ENCODE data around the gene DDX31. TPM values are rescaled to one million over a fixed set of nuclear protein-coding genes. Genes with fewer than 3 reads are reported as not detected.
A peak's percentile ranks its signal among the peaks of the same experiment; 100 is the strongest.

Gene DDX31
- total RNA-seq, 1 donor from 2014 or later, result 4.4 TPM

DNA sequence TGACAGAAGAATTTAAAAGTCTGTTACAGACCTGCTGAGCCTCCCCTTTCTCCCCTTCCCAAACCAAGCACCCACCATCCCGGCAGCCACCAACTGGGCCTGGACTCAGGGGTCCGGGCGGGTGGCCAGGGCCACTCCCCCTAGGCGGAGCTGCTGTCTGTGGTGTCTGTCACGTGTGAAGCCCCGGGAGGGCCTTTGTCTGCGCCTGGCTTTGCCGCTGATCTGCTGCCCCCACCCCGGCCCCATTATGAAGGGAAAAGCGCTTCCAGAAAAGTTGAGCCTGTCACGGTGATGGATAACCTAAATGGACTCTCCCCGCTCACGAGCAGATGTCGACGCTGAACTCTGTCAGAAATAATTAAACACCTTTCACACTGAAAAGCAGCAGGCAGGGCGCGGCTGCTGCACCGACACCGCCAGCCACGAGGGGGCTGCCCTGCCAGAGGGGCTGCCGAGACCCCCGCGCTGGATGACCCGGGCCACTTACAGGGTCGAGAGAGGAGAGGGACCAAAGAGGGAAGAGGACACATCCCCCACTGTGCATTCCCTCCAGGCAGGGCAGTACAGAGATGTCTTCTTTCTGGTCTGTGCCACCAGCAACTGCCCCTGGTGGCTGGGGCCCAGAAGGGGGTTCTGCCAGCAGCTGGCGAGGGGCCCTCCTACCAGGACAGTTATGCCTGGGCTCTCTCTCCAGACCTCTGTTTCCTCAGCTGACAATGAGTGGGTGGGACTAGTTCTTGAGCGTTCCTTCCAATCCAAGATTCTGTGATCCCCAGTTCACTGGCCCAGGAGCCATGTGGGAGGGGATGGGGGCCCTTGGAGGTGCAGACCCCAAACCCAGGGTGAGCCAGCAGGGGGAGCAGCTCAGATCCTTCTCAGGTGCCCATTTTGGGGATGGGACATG lies 123.4 kb downstream of the DDX31 start:
- no peaks in the 10 kb centered on the region for H3K9me3 ChIP-seq (replicated peaks)
- H3K4me3 ChIP-seq, result peak overlapping the region; percentile 51
- intact Hi-C loops (cut with micrococcal nuclease), result no loop called here
- TF ChIP-seq, protein P1, sequence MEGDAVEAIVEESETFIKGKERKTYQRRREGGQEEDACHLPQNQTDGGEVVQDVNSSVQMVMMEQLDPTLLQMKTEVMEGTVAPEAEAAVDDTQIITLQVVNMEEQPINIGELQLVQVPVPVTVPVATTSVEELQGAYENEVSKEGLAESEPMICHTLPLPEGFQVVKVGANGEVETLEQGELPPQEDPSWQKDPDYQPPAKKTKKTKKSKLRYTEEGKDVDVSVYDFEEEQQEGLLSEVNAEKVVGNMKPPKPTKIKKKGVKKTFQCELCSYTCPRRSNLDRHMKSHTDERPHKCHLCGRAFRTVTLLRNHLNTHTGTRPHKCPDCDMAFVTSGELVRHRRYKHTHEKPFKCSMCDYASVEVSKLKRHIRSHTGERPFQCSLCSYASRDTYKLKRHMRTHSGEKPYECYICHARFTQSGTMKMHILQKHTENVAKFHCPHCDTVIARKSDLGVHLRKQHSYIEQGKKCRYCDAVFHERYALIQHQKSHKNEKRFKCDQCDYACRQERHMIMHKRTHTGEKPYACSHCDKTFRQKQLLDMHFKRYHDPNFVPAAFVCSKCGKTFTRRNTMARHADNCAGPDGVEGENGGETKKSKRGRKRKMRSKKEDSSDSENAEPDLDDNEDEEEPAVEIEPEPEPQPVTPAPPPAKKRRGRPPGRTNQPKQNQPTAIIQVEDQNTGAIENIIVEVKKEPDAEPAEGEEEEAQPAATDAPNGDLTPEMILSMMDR (IDR thresholded peaks at IDR 0.05; ENCODE audit: borderline replicate concordance), result peak; percentile 46
- H3K27ac ChIP-seq (replicated peaks), result no peak overlapping the region
- H3K36me3 ChIP-seq, result no peaks in the 10 kb centered on the region
- H3K27me3 ChIP-seq (ENCODE audit: low read depth), result peaks cover 11% of the 10 kb centered on the region
- H3K4me1 ChIP-seq, result peaks cover 8% of the 10 kb centered on the region
- DNase-seq, result peak; percentile 29

DNA sequence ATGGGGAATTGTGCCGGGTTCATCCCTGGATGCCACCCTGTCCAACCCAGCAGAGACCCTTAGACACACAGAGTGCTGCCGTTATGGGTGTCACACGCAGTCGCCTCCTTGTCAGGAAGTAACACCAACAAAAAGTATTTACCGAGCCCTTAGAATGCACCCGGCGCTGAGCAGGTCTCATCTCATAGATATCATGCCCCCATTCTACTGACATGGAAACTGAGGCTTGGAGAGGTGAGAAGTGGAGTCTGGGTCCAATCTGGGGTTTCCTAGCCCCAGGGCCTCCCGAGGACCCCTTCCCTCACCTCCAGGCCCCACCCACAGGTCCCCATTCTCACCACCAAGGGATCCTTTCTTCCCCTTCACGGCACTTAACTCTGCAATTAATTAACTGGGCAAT lies 124.2 kb downstream of the DDX31 start:
- peaks cover 11% of the 10 kb centered on the region for H3K27me3 ChIP-seq (ENCODE audit: low read depth)
- H3K36me3 ChIP-seq, result no peaks in the 10 kb centered on the region
- peaks cover 8% of the 10 kb centered on the region for H3K4me1 ChIP-seq
- no peak for DNase-seq
- H3K27ac ChIP-seq (replicated peaks), result no peak overlapping the region
- intact Hi-C loops (cut with micrococcal nuclease), result no loop called here
- no peak overlapping the region for H3K4me3 ChIP-seq
- H3K9me3 ChIP-seq (replicated peaks), result no peaks in the 10 kb centered on the region
- TF ChIP-seq, protein P1 (IDR thresholded peaks at IDR 0.05; ENCODE audit: borderline replicate concordance), result no peak

DNA sequence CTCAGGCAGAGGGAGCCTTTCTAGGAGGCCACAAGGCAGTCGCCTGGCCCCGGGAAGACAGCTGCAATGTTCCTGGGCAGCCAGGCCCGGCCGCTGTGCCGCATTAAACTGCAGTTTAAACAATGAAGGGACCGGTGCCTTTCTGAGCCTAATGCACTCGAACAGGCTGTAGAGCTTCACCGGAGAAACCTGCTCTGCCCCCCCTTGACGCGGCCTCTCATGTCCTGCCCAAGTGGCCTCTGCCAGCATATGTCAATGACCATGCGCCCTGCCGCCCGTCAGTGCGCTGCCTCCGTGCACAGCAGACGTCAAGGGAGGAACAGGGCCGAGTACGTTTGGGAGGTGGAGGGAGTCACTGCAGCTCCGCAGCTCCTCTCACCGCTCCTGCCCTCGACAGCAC lies 125.8 kb downstream of the DDX31 start:
- H3K9me3 ChIP-seq (replicated peaks), result no peaks in the 10 kb centered on the region
- H3K4me3 ChIP-seq, result no peak overlapping the region
- H3K36me3 ChIP-seq, result no peaks in the 10 kb centered on the region
- DNase-seq, result no peak
- intact Hi-C loops (cut with micrococcal nuclease), result no loop called here
- no peak overlapping the region for H3K27ac ChIP-seq (replicated peaks)
- peaks cover 11% of the 10 kb centered on the region for H3K27me3 ChIP-seq (ENCODE audit: low read depth)
- peaks cover 8% of the 10 kb centered on the region for H3K4me1 ChIP-seq
- TF ChIP-seq, protein P1 (IDR thresholded peaks at IDR 0.05; ENCODE audit: borderline replicate concordance), result no peak

DNA sequence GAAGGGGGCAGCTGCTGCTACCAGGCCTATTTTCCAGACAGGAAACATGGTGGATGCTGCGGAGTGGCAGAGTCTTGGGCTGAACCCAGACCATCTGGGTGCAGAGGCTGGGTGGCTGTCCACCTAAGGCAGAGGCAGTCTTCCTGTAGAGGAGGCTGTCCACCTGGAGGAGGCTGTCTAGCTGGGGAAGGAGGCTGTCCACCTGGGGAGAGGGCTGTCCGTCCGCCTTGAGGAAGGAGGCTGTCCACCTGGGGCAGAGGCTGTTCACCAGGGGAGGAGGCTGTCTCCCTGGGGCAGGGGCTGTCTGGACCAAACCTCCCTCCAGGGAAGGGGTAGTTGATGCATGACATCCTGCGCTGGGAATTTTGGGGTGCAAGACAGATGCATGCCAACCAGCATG lies 126.5 kb downstream of the DDX31 start:
- TF ChIP-seq, protein P1 (IDR thresholded peaks at IDR 0.05; ENCODE audit: borderline replicate concordance), result no peak
- Histone ChIP-seq H3K27ac (replicated peaks) (no peak overlapping the region), H3K36me3 (no peaks in the 10 kb centered on the region), H3K27me3 (ENCODE audit: low read depth) (peaks cover 11% of the 10 kb centered on the region), H3K4me1 (peaks cover 8% of the 10 kb centered on the region), H3K4me3 (no peak overlapping the region), H3K9me3 (replicated peaks) (no peaks in the 10 kb centered on the region)
- intact Hi-C loops (cut with micrococcal nuclease), result no loop called here
- DNase-seq, result no peak

Other genes with a start within 250 kb of the DDX31 start
- not detected for gene BARHL1, start 87.4 kb downstream of the DDX31 start, total RNA-seq
- gene GTF3C4, start 481 bp upstream of the DDX31 start, total RNA-seq, result 8.4 TPM
- 0.74 TPM for gene AK8, start 208.3 kb upstream of the DDX31 start, total RNA-seq
- 5.7 TPM for gene SPACA9, start 208.9 kb upstream of the DDX31 start, total RNA-seq

Data from left ventricle myocardium inferior (tissue), 1 donor.